Suprapubic skin (tissue), 4 donors: Measurements from ENCODE around the gene AMACR.

Source experiments
- POLR2A ChIP-seq, 2 donors: fragments of 450-650 bp; IDR thresholded peaks; one replicate each; pipeline ENCODE4 v1.6.1; 2017; ENCODE audit warnings: antibody characterized with exemption in 2 of 2, mild to moderate bottlenecking in 2 of 2, moderate library complexity in 2 of 2
- POLR2AphosphoS5 ChIP-seq, 3 donors: sonication (generic); formaldehyde crosslinking; IDR thresholded peaks; one replicate each; pipeline ENCODE4 v1.6.1; 2017; ENCODE audit warnings: antibody characterized with exemption in 3 of 3
- TF ChIP-seq, protein P1 (sequence below), 2 donors: fragments of 200-600 bp in 1 of 2; fragments of 450-650 bp in 1 of 2; sonication (generic) in 1 of 2; IDR thresholded peaks; one replicate each; pipeline ENCODE4 v1.5.1; 2016 to 2019; ENCODE audit warnings: antibody characterized with exemption in 2 of 2, mild to moderate bottlenecking in 1 of 2, moderate library complexity in 1 of 2

DNA sequence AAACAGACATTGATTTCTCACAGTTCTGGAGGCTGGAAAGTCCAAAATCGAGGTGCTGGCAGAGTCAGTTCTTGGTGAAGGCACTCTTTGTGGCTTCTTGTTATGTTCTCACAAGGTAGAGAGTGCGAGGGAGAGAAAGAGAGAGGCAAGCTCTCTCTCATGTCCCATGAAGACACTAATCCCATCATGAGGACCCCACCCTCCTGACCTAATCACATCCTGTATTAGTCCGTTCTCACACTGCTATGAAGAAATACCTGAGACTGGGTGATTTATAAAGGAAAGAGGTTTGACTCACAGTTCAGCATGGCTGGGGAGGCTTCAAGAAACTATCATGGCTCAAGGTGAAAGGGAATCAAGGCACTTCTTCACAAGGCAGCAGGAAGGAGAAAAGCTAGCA is 5.7 kb upstream of the AMACR start:
- TF ChIP-seq, protein P1, sequence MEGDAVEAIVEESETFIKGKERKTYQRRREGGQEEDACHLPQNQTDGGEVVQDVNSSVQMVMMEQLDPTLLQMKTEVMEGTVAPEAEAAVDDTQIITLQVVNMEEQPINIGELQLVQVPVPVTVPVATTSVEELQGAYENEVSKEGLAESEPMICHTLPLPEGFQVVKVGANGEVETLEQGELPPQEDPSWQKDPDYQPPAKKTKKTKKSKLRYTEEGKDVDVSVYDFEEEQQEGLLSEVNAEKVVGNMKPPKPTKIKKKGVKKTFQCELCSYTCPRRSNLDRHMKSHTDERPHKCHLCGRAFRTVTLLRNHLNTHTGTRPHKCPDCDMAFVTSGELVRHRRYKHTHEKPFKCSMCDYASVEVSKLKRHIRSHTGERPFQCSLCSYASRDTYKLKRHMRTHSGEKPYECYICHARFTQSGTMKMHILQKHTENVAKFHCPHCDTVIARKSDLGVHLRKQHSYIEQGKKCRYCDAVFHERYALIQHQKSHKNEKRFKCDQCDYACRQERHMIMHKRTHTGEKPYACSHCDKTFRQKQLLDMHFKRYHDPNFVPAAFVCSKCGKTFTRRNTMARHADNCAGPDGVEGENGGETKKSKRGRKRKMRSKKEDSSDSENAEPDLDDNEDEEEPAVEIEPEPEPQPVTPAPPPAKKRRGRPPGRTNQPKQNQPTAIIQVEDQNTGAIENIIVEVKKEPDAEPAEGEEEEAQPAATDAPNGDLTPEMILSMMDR (IDR thresholded peaks at IDR 0.05): no peak
- TF ChIP-seq POLR2A (IDR thresholded peaks at IDR 0.05): no peak
- TF ChIP-seq POLR2AphosphoS5 (IDR thresholded peaks at IDR 0.05): no peak
